H9 (cell line): Measurements from ENCODE around the gene CLASP2. TPM values are rescaled to one million over a fixed set of nuclear protein-coding genes. Genes with fewer than 3 reads are reported as not detected.

Experiments
- DNase-seq: peaks from one replicate; pipeline ENCODE4 v3.0.0-alpha.2; 2017
- H2AFZ ChIP-seq: one replicate; pipeline ENCODE4 v1.6.1; 2013; ENCODE audit warnings: mild to moderate bottlenecking, low read length, control low read depth, moderate library complexity
- H2AK5ac ChIP-seq: 2 replicates; pipeline ENCODE4 v1.6.1; 2013; ENCODE audit warnings: low read length, control low read depth, mixed read lengths; ENCODE audit not compliant: insufficient read length
- H2BK120ac ChIP-seq: one replicate; pipeline ENCODE4 v1.6.1; 2013; ENCODE audit warnings: low read depth, mild to moderate bottlenecking, low read length, control low read depth, inconsistent platforms; ENCODE audit not compliant: poor library complexity, severe bottlenecking
- H2BK12ac ChIP-seq: 2 replicates; pipeline ENCODE4 v1.6.1; 2013; ENCODE audit warnings: low read length, control low read depth, mixed read lengths, low read depth; ENCODE audit not compliant: insufficient read length
- H2BK15ac ChIP-seq: 2 replicates; pipeline ENCODE4 v1.6.1; 2013; ENCODE audit warnings: low read depth, low read length, control low read depth
- H2BK20ac ChIP-seq: one replicate; pipeline ENCODE4 v1.6.1; 2013; ENCODE audit warnings: low read depth, mild to moderate bottlenecking, low read length, control low read depth, inconsistent platforms; ENCODE audit not compliant: poor library complexity, severe bottlenecking
- H2BK5ac ChIP-seq: 2 replicates; pipeline ENCODE4 v1.6.1; 2013; ENCODE audit warnings: low read length, control low read depth, mixed read lengths; ENCODE audit not compliant: insufficient read length
- H3K14ac ChIP-seq: 2 replicates; pipeline ENCODE4 v1.6.1; 2013; ENCODE audit warnings: low read length, control low read depth; ENCODE audit not compliant: insufficient read depth
- H3K18ac ChIP-seq: 2 replicates; pipeline ENCODE4 v1.6.1; 2013; ENCODE audit warnings: low read depth, mild to moderate bottlenecking, mixed read lengths, low read length, control low read depth; ENCODE audit not compliant: insufficient read length
- H3K23ac ChIP-seq: 2 replicates; pipeline ENCODE4 v1.6.1; 2013; ENCODE audit warnings: low read length, control low read depth, mixed read lengths, low read depth; ENCODE audit not compliant: insufficient read length
- H3K23me2 ChIP-seq: 2 replicates; pipeline ENCODE4 v1.6.1; 2013; ENCODE audit warnings: low read depth, mild to moderate bottlenecking, mixed read lengths, low read length, control low read depth; ENCODE audit not compliant: insufficient read length, poor library complexity, severe bottlenecking
- H3K27ac ChIP-seq: 2 replicates; pipeline ENCODE4 v1.5.1; 2013; ENCODE audit warnings: low read length, control low read depth, mixed read lengths, low read depth; ENCODE audit not compliant: insufficient read length
- H3K27me3 ChIP-seq: 2 replicates; pipeline ENCODE4 v1.6.1; 2013; ENCODE audit warnings: low read length, control low read depth, inconsistent platforms; ENCODE audit not compliant: insufficient read depth
- H3K4ac ChIP-seq: 2 replicates; pipeline ENCODE4 v1.6.1; 2013; ENCODE audit warnings: low read depth, mild to moderate bottlenecking, control low read depth, inconsistent platforms, low read length, moderate library complexity
- H3K4me1 ChIP-seq: 2 replicates; pipeline ENCODE4 v1.6.1; 2013; ENCODE audit warnings: low read length, control low read depth, inconsistent platforms; ENCODE audit not compliant: insufficient read depth
- H3K4me2 ChIP-seq: 2 replicates; pipeline ENCODE4 v1.6.1; 2013; ENCODE audit warnings: low read length, control low read depth, mixed read lengths; ENCODE audit not compliant: insufficient read length, insufficient read depth
- H3K56ac ChIP-seq: 2 replicates; pipeline ENCODE4 v1.6.1; 2013; ENCODE audit warnings: low read depth, mild to moderate bottlenecking, mixed read lengths, low read length, control low read depth; ENCODE audit not compliant: insufficient read length
- H3K79me1 ChIP-seq: 2 replicates; pipeline ENCODE4 v1.6.1; 2013; ENCODE audit warnings: low read depth, mild to moderate bottlenecking, moderate library complexity, low read length, control low read depth, inconsistent platforms; ENCODE audit not compliant: insufficient read depth, poor library complexity, severe bottlenecking
- H3K79me2 ChIP-seq: 2 replicates; pipeline ENCODE4 v1.6.1; 2013; ENCODE audit warnings: low read length, control low read depth, inconsistent platforms; ENCODE audit not compliant: insufficient read depth
- H3K9ac ChIP-seq: 2 replicates; pipeline ENCODE4 v1.6.1; 2013; ENCODE audit warnings: low read length, control low read depth, mixed read lengths; ENCODE audit not compliant: insufficient read length; ENCODE audit errors: extremely low read depth
- H3K9me3 ChIP-seq: one replicate; pipeline ENCODE4 v1.6.1; 2013; ENCODE audit warnings: low read depth, low read length, inconsistent platforms; ENCODE audit not compliant: control insufficient read depth
- H3T11ph ChIP-seq: one replicate; pipeline ENCODE4 v1.6.1; 2013; ENCODE audit warnings: mild to moderate bottlenecking, low read length, control low read depth, inconsistent platforms
- H4K20me1 ChIP-seq: one replicate; pipeline ENCODE4 v1.6.1; 2013; ENCODE audit not compliant: control insufficient read depth, insufficient read length, insufficient read depth
- H4K5ac ChIP-seq: 2 replicates; pipeline ENCODE4 v1.6.1; 2013; ENCODE audit warnings: low read depth, mild to moderate bottlenecking, mixed read lengths, low read length, control low read depth; ENCODE audit not compliant: insufficient read length
- H4K8ac ChIP-seq: replicated peaks from 2 replicates; pipeline ENCODE4 v1.6.1; 2013; ENCODE audit warnings: low read length, control low read depth, mixed read lengths, low read depth; ENCODE audit not compliant: insufficient read length
- H4K91ac ChIP-seq: 2 replicates; pipeline ENCODE4 v1.6.1; 2013; ENCODE audit warnings: low read depth, mild to moderate bottlenecking, moderate library complexity, mixed read lengths, low read length, control low read depth; ENCODE audit not compliant: insufficient read length
- H3K27ac Mint-ChIP-seq, 3 experiments: 2 replicates in 2 of 3; 3 replicates in 1 of 3; pipeline ENCODE4 v1.8.0; 2020 to 2021; ENCODE audit warnings: mixed read lengths in 3 of 3, mild to moderate bottlenecking in 1 of 3, moderate library complexity in 1 of 3
- H3K27me3 Mint-ChIP-seq: 2 replicates; pipeline ENCODE4 v1.8.0; 2021; ENCODE audit warnings: low read depth, mild to moderate bottlenecking, moderate library complexity, mixed read lengths
- H3K36me3 Mint-ChIP-seq, 3 experiments: 2 replicates in 2 of 3; 3 replicates in 1 of 3; pipeline ENCODE4 v1.8.0; 2020 to 2021; ENCODE audit warnings: low read depth in 3 of 3, mixed read lengths in 3 of 3; ENCODE audit not compliant: insufficient read depth in 1 of 3
- H3K4me1 Mint-ChIP-seq, 2 experiments: 2 replicates each; pipeline ENCODE4 v1.8.0; 2020; ENCODE audit warnings: mixed read lengths in 2 of 2
- H3K4me3 Mint-ChIP-seq, 2 experiments: 2 replicates in 1 of 2; 3 replicates in 1 of 2; pipeline ENCODE4 v1.8.0; 2020 to 2021; ENCODE audit warnings: mild to moderate bottlenecking in 2 of 2, mixed read lengths in 2 of 2, moderate library complexity in 1 of 2
- H3K9me3 Mint-ChIP-seq, 2 experiments: 2 replicates in 1 of 2; 3 replicates in 1 of 2; pipeline ENCODE4 v1.8.0; 2020; ENCODE audit warnings: mild to moderate bottlenecking in 2 of 2, mixed read lengths in 2 of 2, moderate library complexity in 1 of 2
- CTCF ChIP-seq: fragments of 200-600 bp; sonication (generic); conservative IDR thresholded peaks from 3 replicates; pipeline ENCODE4 v1.8.0; 2021; ENCODE audit warnings: antibody characterized with exemption, mild to moderate bottlenecking
- WGBS: extraction: QIAGEN DNeasy Blood & Tissue Kit; methylation state at CpG from one replicate; pipeline ENCODE4 v1.1.7; 2013; ENCODE audit warnings: missing lambda C conversion rate, low lambda C conversion rate, mixed read lengths; ENCODE audit not compliant: insufficient read length; ENCODE audit errors: extremely low coverage; 5-methylcytosine and 5-hydroxymethylcytosine counted together
- total RNA-seq: library from RNA; stranded (reverse); gene quantifications from 2 replicates; pipeline ENCODE4 v1.2.1, GENCODE V29; 2021

CLASP2 gene
- total RNA-seq, 1 experiment from 2014 or later, result 60.5 TPM

- no peaks in the 10 kb centered on the region for H3K27me3 Mint-ChIP-seq
- H3K27me3 ChIP-seq, result no peaks in the 10 kb centered on the region
Observed at GRCh38 chr3:33538678-33539339, 179.2 kb downstream of the CLASP2 start.

More at GRCh38 chr3:33538678-33539339, 179.2 kb downstream of the CLASP2 start:
- Histone ChIP-seq H2AK5ac (no peak overlapping the region), H3K4ac (no peak overlapping the region), H4K8ac (no peak overlapping the region), H2AFZ (no peak overlapping the region), H3K9me3 (no peaks in the 10 kb centered on the region), H3K79me1 (no peaks in the 10 kb centered on the region), H2BK120ac (no peak overlapping the region), H2BK5ac (no peak overlapping the region), H3K23ac (no peak overlapping the region), H3K27ac (no peak overlapping the region), H3K4me2 (no peak overlapping the region), H4K91ac (no peak overlapping the region), H3K9ac (no peak overlapping the region), H3K14ac (no peak overlapping the region), H3T11ph (no peak overlapping the region), H4K20me1 (no peaks in the 10 kb centered on the region), H3K79me2 (no peaks in the 10 kb centered on the region), H4K5ac (no peak overlapping the region), H3K18ac (no peak overlapping the region), H3K23me2 (no peaks in the 10 kb centered on the region), H3K4me1 (no peaks in the 10 kb centered on the region), H2BK20ac (no peak overlapping the region), H3K56ac (no peak overlapping the region), H2BK12ac (no peak overlapping the region), H2BK15ac (no peak overlapping the region)
- Mint-ChIP-seq H3K36me3 (peaks cover 6 to 41% (median 39%) of the 10 kb centered on the region in 3 experiments; a peak in 6 of 7 replicates), H3K27ac (no peak overlapping the region), H3K4me3 (no peak overlapping the region), H3K9me3 (no peaks in the 10 kb centered on the region), H3K4me1 (peaks cover 0 to 3% of the 10 kb centered on the region in 2 experiments; a peak in 1 of 4 replicates)
- WGBS, result no CpG with 5 or more reads among the region's 4 CpGs
- TF ChIP-seq CTCF, result no peak
- DNase-seq, result no peak
